NT2/D1 (cell line): Measurements from ENCODE around the gene COLQ.

Experiments
- YY1 ChIP-seq: IDR thresholded peaks from 2 replicates; pipeline ENCODE4 v1.6.1; 2011; ENCODE audit not compliant: insufficient read length, insufficient read depth
- ZNF274 ChIP-seq: IDR thresholded peaks from 2 replicates; pipeline ENCODE4 v1.6.1; 2011; ENCODE audit warnings: mild to moderate bottlenecking, low read depth, low read length

- TF ChIP-seq ZNF274: no peak
- TF ChIP-seq YY1: no peak
These were observed 63.2 kb downstream of the COLQ start for GRCh38 chr3:15458212-15458780.
